Measurements from ENCODE around the gene PLA2R1. TPM values are rescaled to one million over a fixed set of nuclear protein-coding genes. Genes with fewer than 3 reads are reported as not detected.

PLA2R1 gene
- total RNA-seq, 1 donor from 2014 or later = 9.3 TPM

- Histone ChIP-seq H3K9me3 (peaks cover 0 to 5% of the 10 kb centered on the region in 2 donors), H3K4me3 (no peak overlapping the region), H3K4me1 (peaks cover 0 to 12% of the 10 kb centered on the region in 2 donors), H3K36me3 (no peaks in the 10 kb centered on the region), H3K27me3 (no peaks in the 10 kb centered on the region), H3K27ac (peak overlapping the region in 1 of 2 donors; percentile 19)
- DNase-seq (ENCODE audit: low spot score in 2 of 2) = no peak
- TF ChIP-seq, protein P1, sequence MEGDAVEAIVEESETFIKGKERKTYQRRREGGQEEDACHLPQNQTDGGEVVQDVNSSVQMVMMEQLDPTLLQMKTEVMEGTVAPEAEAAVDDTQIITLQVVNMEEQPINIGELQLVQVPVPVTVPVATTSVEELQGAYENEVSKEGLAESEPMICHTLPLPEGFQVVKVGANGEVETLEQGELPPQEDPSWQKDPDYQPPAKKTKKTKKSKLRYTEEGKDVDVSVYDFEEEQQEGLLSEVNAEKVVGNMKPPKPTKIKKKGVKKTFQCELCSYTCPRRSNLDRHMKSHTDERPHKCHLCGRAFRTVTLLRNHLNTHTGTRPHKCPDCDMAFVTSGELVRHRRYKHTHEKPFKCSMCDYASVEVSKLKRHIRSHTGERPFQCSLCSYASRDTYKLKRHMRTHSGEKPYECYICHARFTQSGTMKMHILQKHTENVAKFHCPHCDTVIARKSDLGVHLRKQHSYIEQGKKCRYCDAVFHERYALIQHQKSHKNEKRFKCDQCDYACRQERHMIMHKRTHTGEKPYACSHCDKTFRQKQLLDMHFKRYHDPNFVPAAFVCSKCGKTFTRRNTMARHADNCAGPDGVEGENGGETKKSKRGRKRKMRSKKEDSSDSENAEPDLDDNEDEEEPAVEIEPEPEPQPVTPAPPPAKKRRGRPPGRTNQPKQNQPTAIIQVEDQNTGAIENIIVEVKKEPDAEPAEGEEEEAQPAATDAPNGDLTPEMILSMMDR (IDR thresholded peaks at IDR 0.05) = no peak
- intact Hi-C loops (cut with DNase I) = no loop called here
Measured at GRCh38 chr2:159933040-159933726, 129.2 kb downstream of the PLA2R1 start.

DNA sequence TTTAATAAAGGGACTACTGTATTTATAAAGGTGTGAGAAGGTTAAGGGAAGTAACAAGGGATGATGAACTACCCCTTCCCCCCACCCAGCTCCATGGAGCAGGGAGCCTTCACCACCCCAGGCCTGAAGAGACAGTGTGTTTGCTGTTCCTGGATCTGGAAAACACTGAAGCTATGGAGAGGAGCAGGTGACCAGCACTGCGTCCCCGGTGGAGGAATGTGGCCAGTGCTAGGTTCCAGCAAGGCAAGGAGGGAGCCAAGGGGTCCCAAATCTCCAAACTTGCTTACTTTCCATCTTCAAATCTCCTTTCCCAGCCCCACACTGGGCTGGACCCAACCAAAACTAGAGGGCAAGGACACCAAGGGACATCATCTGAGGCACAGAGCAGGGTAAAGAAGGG is 135.7 kb downstream of the PLA2R1 start:
- Histone ChIP-seq H3K9me3 (peaks cover 0 to 8% of the 10 kb centered on the region in 2 donors), H3K27ac (no peak overlapping the region), H3K4me1 (no peaks in the 10 kb centered on the region), H3K27me3 (no peaks in the 10 kb centered on the region), H3K36me3 (no peaks in the 10 kb centered on the region), H3K4me3 (no peak overlapping the region)
- TF ChIP-seq, protein P1 (IDR thresholded peaks at IDR 0.05) = no peak
- intact Hi-C loops (cut with DNase I) = no loop called here
- DNase-seq (ENCODE audit: low spot score in 2 of 2) = no peak

- no peaks in the 10 kb centered on the region for H3K27me3 ChIP-seq
- peaks cover 0 to 8% of the 10 kb centered on the region in 2 donors for H3K9me3 ChIP-seq
- DNase-seq (ENCODE audit: low spot score in 2 of 2) = no peak
- H3K4me3 ChIP-seq = no peak overlapping the region
- no peaks in the 10 kb centered on the region for H3K4me1 ChIP-seq
- TF ChIP-seq, protein P1 (IDR thresholded peaks at IDR 0.05) = no peak
- no peaks in the 10 kb centered on the region for H3K36me3 ChIP-seq
- intact Hi-C loops (cut with DNase I) = no loop called here
- no peak overlapping the region for H3K27ac ChIP-seq
Measured at GRCh38 chr2:159925975-159926374, 136.4 kb downstream of the PLA2R1 start.

DNA sequence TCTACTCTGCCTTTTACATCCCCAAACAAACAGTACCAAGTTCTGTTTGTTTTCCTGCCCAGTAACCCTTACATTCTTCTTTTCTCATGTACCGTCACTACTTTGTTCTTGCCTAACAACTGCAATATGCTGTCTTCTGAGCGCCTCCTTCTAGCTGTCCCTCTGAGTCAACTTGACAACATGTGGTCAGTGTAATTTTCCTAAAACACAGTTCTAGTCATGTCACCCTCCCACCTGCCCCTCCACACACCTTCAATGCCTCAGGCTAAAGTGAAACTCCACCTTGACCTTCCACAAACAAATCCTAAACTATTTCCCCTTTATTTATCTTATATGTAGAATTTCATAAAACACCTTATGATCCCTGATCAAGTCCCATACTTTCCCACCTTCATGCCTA is 139.9 kb downstream of the PLA2R1 start:
- H3K4me1 ChIP-seq = no peaks in the 10 kb centered on the region
- intact Hi-C loops (cut with DNase I) = no loop called here
- TF ChIP-seq, protein P1 (IDR thresholded peaks at IDR 0.05) = no peak
- H3K36me3 ChIP-seq = no peaks in the 10 kb centered on the region
- no peak overlapping the region for H3K4me3 ChIP-seq
- H3K27me3 ChIP-seq = no peaks in the 10 kb centered on the region
- no peaks in the 10 kb centered on the region for H3K9me3 ChIP-seq
- no peak for DNase-seq (ENCODE audit: low spot score in 2 of 2)
- no peak overlapping the region for H3K27ac ChIP-seq

- Histone ChIP-seq H3K36me3 (no peaks in the 10 kb centered on the region), H3K9me3 (no peaks in the 10 kb centered on the region), H3K4me1 (no peaks in the 10 kb centered on the region), H3K27ac (no peak overlapping the region), H3K27me3 (no peaks in the 10 kb centered on the region), H3K4me3 (no peak overlapping the region)
- intact Hi-C loops (cut with DNase I) = no loop called here
- DNase-seq (ENCODE audit: low spot score in 2 of 2) = peak in 1 of 2 donors; percentile 77
- TF ChIP-seq, protein P1 (IDR thresholded peaks at IDR 0.05) = peak; percentile 21 to 59 (median 43)
Measured at GRCh38 chr2:159921752-159922404, 140.5 kb downstream of the PLA2R1 start.

Data from ascending aorta (tissue), 2 donors.